Measurements from ENCODE around the gene MIER3. TPM values are rescaled to one million over a fixed set of nuclear protein-coding genes. Genes with fewer than 3 reads are reported as not detected.

Gene MIER3
- total RNA-seq, 4 donors from 2014 or later, result 14.4 to 44.5 (median 23.6) TPM

GRCh38 chr5:56963246-56963645, 11.3 kb upstream of the MIER3 start:
- Histone ChIP-seq H3K27me3 (peaks cover 20% of the 10 kb centered on the region), H3K9me3 (no peaks in the 10 kb centered on the region), H3K27ac (no peak overlapping the region), H3K4me3 (no peak overlapping the region), H3K4me1 (no peaks in the 10 kb centered on the region), H3K36me3 (no peaks in the 10 kb centered on the region)
- WGBS, 2 donors (ENCODE audit: low coverage in 1 of 2), result 65 to 74% methylated on average over 5 of the region's 5 CpGs
- ATAC-seq, result no peak
- TF ChIP-seq POLR2A (IDR thresholded peaks at IDR 0.05), result no peak
- TF ChIP-seq CTCF (IDR thresholded peaks at IDR 0.05), result no peak
- no peak for TF ChIP-seq POLR2AphosphoS5 (IDR thresholded peaks at IDR 0.05)
- TF ChIP-seq EP300 (IDR thresholded peaks at IDR 0.05), result no peak

GRCh38 chr5:56962286-56962685, 10.4 kb upstream of the MIER3 start:
- no peaks in the 10 kb centered on the region for H3K36me3 ChIP-seq
- no peaks in the 10 kb centered on the region for H3K9me3 ChIP-seq
- ATAC-seq, result no peak
- peaks cover 20% of the 10 kb centered on the region for H3K27me3 ChIP-seq
- H3K4me1 ChIP-seq, result no peaks in the 10 kb centered on the region
- WGBS, 2 donors (ENCODE audit: low coverage in 1 of 2), result 18 to 45% methylated on average over 2 of the region's 2 CpGs
- no peak overlapping the region for H3K27ac ChIP-seq
- H3K4me3 ChIP-seq, result no peak overlapping the region
- TF ChIP-seq CTCF (IDR thresholded peaks at IDR 0.05) (no peak), EP300 (IDR thresholded peaks at IDR 0.05) (no peak), POLR2A (IDR thresholded peaks at IDR 0.05) (no peak), POLR2AphosphoS5 (IDR thresholded peaks at IDR 0.05) (no peak)

- no peaks in the 10 kb centered on the region for H3K36me3 ChIP-seq
- H3K27ac ChIP-seq, result no peak overlapping the region
- no peaks in the 10 kb centered on the region for H3K4me1 ChIP-seq
- no peak overlapping the region for H3K4me3 ChIP-seq
- TF ChIP-seq POLR2AphosphoS5 (IDR thresholded peaks at IDR 0.05), result no peak
- no peak for TF ChIP-seq EP300 (IDR thresholded peaks at IDR 0.05)
- TF ChIP-seq POLR2A (IDR thresholded peaks at IDR 0.05), result no peak
- TF ChIP-seq CTCF (IDR thresholded peaks at IDR 0.05), result no peak
- peaks cover 17% of the 10 kb centered on the region for H3K27me3 ChIP-seq
- no peak for ATAC-seq
- WGBS, 2 donors (ENCODE audit: low coverage in 1 of 2), result 89% methylated on average over 6 of the region's 6 CpGs; no CpG with 5 or more reads in 1 of the 2 donors
- H3K9me3 ChIP-seq, result no peaks in the 10 kb centered on the region
These were observed 9.8 kb upstream of the MIER3 start for GRCh38 chr5:56961746-56962145.

- no peaks in the 10 kb centered on the region for H3K36me3 ChIP-seq
- H3K27ac ChIP-seq, result no peak overlapping the region
- H3K4me1 ChIP-seq, result no peaks in the 10 kb centered on the region
- H3K9me3 ChIP-seq, result no peaks in the 10 kb centered on the region
- ATAC-seq, result no peak
- no peak overlapping the region for H3K4me3 ChIP-seq
- peaks cover 9% of the 10 kb centered on the region for H3K27me3 ChIP-seq
- whole genome bisulfite sequencing, 2 donors (ENCODE audit: low coverage in 1 of 2), result 62 to 77% methylated on average over 3 to 4 of the region's 4 CpGs
- TF ChIP-seq CTCF (IDR thresholded peaks at IDR 0.05) (no peak), POLR2A (IDR thresholded peaks at IDR 0.05) (no peak), POLR2AphosphoS5 (IDR thresholded peaks at IDR 0.05) (no peak), EP300 (IDR thresholded peaks at IDR 0.05) (no peak)
These were observed 7.4 kb upstream of the MIER3 start for GRCh38 chr5:56959326-56959725.

GRCh38 chr5:56958595-56958994, 6.7 kb upstream of the MIER3 start:
- TF ChIP-seq CTCF (IDR thresholded peaks at IDR 0.05) (no peak), EP300 (IDR thresholded peaks at IDR 0.05) (no peak), POLR2A (IDR thresholded peaks at IDR 0.05) (no peak), POLR2AphosphoS5 (IDR thresholded peaks at IDR 0.05) (no peak)
- peaks cover 9% of the 10 kb centered on the region for H3K27me3 ChIP-seq
- no peak for ATAC-seq
- no peaks in the 10 kb centered on the region for H3K4me1 ChIP-seq
- 94 to 95% methylated on average over 2 of the region's 2 CpGs for WGBS, 2 donors (ENCODE audit: low coverage in 1 of 2)
- H3K9me3 ChIP-seq, result no peaks in the 10 kb centered on the region
- H3K27ac ChIP-seq, result no peak overlapping the region
- no peak overlapping the region for H3K4me3 ChIP-seq
- no peaks in the 10 kb centered on the region for H3K36me3 ChIP-seq

Data from gastroesophageal sphincter (tissue), 4 donors.